Measurements from ENCODE around the gene UBC.
"Not testable (repeated sequence)": the region's sequence is repeated elsewhere in the genome, so short reads cannot be mapped to it uniquely, and the experiment has no call there.

Gene UBC

DNA sequence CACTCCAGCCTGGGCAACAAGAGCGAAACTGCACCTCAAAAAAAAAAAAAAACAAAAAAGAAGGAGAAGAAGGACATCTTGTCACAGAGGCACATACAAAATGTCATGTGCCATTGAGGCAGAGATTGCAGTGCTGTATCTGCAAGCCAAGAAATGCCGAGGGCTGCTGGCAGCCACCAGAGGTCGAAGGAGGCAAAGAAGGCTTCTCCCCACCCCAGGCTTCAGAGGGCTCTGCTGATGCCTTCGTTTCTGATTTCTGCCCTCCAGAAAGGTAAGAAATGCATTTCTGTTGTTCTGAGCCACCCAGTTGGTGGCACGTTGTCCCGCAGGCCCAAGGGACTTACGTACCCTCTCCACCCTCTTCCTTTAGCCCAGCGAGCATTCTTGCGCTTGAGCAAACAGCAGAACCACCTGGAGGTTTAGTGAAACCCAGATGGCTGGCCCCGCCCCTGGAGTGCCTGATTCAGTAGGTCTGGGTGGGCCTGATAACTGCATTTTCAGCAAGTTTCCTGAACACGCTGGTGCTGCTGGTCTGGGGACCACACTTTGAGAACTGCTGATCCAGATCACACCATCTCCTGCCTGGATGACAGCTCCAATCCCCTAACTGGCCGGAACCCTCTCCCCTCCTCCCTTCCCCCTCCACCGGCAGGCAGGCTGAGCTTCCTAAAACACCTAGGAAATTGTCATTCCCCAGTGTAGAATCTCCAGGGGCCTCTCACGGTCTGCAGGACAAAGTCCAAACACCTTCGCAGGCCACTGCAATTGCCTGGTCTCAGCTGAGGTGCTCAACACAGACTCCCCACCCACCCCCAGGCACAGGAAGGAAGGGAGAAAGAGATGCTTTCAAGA lies 29.6 kb downstream of the UBC start:
- no peak for FAIRE-seq
- DNase-seq (ENCODE audit: low spot score): no peak

DNA sequence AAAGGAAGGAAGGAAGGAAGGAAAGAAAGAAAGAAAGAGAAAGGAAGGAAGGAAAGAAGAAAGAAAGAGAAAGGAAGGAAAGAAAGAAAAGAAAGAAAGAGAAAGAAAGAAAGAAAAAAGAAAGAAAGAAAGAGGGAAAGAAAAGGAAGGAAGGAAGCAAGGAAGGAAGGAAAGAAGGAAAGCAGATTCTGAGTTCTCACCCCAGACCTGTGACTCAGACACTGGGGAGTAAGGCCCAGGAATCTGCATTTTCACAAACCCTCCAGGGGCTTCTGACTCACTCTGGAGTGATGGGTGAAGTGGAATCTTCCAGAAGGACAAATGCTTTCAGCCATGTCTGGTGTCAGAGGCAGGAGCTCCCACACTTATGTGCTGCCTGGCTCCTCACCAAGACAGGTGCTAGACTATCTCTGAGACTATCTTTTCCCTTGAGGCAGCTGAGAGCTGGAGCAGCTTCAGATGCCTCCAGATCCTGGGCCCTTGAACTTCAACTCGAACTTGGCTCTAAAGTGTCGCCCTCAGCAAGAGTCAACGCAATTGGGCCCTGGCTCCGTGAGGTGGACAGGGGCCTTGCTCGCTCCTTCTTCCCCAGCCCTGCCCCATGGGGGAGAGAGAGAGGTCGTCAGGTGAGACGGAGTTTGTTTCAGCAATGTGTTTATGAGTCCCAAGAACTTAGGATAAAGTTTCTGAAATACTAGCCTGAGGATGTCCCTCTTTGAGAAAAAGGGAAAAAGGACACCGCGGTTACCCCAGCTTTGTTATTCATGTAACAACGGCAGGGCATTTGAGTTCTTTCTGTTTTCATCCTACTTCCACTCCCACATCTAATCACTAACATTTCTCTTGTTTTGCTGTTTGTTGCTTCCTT lies 31.0 kb downstream of the UBC start:
- no peak for FAIRE-seq
- DNase-seq (ENCODE audit: low spot score): peak; percentile 5

DNA sequence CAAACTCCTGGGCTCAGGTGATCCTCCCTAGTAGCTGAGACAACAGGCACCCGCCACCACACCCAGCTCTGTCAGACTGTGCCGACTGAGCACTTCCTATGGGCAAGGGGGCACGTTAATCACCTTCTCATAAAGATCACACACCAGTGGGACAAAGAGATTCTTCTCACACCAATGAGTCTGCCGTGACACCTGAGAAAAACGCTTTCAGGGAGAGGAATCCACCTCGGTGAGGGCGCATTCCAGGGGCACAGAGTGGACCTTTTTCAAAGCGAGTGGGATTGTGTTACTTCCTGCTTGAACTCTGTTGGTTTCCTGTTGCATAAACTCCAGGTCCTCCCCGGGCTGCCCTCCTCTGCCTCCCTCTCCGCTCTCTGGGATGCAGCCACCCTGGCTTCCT lies 33.3 kb downstream of the UBC start:
- FAIRE-seq (no peak), DNase-seq (ENCODE audit: low spot score) (no peak)

DNA sequence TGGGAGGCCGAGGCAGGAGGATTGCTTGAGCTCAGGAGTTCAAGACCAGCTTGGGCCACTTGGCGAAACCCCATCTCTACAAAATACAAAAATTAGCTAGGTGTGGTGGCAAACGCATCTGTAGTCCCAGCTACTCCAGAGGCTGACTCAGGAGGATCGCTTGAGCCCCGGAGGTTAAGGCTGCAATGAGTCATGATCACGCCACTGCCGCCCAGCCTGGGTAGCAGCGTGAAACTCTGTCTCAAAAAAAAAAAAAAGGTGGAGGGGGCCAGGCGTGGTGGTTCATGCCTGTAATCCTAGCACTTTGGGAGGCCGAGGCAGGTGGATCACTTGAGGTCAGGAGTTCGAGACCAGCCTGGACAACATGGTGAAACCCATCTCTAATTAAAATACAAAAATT lies 34.1 kb downstream of the UBC start:
- not testable (repeated sequence) for DNase-seq (ENCODE audit: low spot score); FAIRE-seq

DNA sequence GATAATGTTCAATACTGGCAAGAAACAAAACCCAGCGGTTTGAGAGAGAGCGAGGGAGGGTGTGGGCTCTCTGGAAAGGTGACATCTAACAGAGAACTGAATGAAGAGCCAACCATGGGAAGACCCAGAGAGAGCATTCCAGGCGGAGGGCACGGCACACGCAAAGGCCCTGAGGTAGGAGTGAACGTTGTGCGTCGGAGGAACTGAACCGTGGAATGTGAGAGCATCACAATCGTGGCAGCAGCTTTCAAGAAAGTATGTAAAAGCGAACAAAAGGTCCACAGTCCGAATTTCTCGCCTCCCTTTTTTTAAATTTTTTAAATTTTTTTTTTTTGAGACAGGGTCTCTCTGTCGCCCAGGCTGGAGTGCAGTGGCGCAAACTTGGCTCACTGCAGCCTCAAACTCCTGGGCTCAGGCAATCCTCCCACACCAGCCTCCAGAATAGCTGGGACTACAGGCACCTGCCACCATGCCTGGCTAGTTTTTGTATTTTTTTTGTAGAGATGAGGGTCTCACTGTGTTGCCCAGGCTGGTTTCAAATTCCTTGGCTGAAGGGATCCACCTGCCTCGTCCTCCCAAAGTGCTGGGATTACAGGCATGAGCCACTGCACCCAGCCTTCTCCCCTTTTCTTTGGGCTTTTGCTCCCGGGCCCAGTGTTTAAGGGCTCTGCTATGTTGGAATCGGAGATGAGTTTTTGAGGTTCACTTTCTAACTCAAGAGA lies 35.5 kb downstream of the UBC start:
- FAIRE-seq: no peak
- DNase-seq (ENCODE audit: low spot score): no peak

DNA sequence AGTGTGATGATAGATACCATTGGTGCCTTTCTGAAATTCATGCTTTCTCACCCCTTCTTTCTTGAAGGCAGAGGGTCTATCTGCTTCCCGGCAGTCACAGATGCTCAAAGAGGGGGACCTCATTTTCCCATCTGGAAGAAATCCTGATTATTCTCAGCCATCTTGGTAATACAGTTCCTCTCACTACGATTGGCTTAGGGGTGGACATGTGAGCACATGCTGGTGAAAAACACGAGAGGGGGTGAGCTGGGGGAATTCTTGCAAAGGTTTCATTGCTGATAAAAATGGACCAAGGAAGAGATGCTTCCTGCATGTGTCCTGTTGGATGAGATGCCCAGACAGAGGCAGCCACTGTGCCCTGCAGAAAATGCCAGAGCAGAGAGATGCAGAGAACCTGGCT lies 37.0 kb downstream of the UBC start:
- DNase-seq (ENCODE audit: low spot score) (no peak), FAIRE-seq (no peak)

DNA sequence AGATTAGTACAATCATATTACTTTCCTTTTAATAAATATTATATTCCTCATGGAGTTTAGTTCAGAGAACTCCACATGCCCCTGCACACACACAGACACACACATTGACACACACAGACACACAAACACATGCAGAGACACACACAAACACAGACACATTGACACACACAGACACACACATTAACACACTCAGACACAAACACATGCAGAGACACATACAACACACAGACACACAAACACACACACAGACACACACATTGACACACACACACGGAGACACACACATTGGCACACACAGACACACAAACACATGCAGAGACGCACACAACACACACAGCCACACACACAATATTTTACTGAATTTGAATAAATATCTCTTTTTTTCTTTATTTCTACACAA lies 38.3 kb downstream of the UBC start:
- FAIRE-seq: no peak
- DNase-seq (ENCODE audit: low spot score): no peak

DNA sequence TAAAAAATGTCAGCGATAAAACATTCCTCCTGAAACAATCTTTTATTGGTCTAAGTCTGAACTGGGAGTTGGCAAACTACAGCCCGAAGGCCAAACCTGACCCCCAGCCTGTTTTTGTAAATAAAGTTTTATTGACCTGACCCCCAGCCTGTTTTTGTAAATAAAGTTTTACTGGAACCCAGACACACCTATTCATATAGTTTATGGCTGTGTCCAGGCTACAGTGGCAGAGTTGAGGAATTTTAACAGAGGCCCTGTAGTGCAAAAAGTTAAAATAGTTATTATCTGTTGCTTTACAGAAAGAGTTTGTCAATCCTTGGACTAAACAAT lies 38.7 kb downstream of the UBC start:
- DNase-seq (ENCODE audit: low spot score) (no peak), FAIRE-seq (no peak)

DNA sequence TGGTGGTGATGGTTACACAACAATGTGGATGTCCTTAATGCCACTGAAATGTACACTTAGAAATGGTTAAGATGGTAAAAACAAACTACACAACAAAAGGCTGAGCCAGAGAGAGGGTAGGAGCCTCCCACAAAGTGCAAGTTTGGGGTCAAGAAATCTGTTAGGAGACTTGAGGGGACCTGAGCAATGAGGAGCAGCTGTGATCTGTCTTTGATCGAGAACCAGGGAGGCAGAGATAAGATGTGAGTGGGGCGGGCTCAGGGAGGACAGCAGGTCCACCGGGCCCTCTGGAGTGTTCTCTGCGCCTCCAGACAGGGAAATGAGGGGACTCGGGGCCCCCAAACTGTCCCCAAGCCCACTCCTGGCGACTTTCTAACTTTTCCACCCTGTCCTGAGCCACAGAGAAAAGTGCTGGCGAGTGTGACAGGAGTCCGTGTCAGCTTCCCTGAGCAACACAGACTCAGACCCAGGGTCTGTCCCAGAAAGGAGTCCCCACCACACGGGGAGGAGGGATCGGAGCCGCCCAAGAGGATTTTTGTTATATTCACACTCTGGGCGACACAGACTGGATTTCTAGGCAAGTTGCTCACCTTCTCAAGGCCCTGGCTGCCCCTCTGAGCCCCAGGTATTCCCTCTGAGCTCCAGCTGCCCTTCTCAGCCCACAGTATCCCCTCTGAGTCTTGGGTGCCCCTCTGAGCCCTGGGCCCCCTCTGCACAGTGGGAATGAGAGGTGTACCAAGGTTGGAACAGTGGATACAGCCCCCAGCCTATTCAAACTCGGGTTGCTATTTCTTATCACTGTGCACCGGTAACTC lies 39.3 kb downstream of the UBC start:
- DNase-seq (ENCODE audit: low spot score) (no peak), FAIRE-seq (no peak)

DNA sequence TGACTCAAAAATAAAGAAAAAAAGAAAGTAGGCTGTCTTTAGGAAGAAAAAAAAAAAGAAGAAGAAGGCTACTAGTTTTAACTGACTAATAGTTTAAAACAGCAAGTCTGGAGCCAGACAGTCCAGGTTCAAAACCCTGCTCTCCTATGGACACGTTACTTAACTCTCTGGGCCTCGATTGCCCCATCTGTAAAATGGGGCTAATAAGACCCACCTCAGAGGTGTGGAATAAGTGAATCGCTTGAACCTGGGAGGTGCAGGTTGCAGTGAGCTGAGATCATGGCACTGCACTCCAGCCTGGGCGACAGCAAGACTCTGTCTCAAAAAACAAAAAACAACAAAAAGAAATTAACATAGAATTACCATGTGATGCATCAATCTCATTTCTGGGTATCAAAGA lies 40.3 kb downstream of the UBC start:
- FAIRE-seq (no peak), DNase-seq (ENCODE audit: low spot score) (no peak)

DNA sequence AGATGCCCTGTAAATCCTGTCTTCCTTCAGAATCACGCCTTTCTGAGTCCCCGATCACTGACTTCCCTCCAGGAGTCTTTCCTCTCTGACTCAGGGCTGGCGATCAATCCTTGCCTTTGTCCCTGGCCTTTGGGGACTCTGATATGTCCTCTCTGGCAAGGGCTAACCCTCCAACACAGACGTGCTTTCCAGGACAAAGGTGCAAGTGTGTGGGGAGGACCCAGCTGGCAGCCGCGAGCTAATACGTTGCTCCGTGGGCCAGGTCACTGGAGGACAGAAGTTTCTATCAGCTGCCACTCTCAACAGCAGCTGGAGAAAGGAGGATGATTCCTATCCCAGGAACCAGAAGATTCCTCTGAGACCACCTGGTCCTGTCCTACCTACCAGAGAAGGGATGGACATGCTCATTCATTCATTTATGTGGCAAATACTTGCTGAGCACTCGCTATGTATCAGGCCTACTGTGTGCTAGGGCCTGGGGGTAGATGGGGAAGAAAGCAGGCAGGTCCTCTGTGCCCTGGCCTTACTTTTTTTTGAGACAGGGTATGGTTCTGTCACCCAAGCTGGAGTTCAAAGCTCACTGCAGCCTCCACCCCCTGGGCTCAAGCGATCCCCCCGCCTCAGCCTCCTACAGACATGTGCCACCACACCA lies 42.3 kb downstream of the UBC start:
- FAIRE-seq (no peak), DNase-seq (ENCODE audit: low spot score) (no peak)

DNA sequence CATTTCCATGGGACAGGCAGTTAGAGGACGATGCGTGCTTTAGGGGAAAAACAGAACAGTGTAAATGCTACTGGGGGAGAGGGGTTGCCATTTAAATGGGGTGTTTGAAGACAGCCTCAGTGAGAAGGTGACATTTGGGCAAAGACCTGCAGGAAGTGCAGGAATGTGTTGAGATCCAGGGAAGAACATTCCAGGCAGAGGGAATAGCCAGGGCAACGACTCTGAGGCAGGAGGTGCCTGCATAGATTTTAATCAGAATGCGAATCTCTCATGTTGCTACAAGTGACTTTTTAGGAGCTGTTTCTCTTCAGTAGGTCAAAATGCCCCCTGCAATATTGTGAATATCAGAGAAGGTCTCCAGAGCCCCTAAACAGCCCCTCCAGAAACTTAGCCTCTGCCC lies 43.2 kb downstream of the UBC start:
- FAIRE-seq (no peak), DNase-seq (ENCODE audit: low spot score) (no peak)

DNA sequence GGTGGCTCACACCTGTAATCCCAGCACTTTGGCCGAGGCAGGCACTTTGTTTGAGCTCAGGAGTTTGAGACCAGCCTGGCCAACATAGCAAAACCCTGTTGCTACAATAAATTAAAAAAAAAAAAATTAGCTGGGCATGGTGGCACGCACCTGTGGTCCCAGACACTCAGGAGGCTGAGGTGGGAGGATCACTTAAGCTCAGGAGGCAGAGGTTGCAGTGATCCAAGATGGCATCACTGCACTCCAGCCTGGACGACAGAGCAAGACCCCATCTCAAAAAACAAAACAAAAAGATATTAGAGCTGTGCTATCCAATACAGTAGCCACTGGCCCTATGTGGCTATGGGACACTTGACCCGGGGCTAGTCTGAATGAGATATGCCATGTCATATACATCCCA lies 43.9 kb downstream of the UBC start:
- DNase-seq (ENCODE audit: low spot score): no peak
- no peak for FAIRE-seq

DNA sequence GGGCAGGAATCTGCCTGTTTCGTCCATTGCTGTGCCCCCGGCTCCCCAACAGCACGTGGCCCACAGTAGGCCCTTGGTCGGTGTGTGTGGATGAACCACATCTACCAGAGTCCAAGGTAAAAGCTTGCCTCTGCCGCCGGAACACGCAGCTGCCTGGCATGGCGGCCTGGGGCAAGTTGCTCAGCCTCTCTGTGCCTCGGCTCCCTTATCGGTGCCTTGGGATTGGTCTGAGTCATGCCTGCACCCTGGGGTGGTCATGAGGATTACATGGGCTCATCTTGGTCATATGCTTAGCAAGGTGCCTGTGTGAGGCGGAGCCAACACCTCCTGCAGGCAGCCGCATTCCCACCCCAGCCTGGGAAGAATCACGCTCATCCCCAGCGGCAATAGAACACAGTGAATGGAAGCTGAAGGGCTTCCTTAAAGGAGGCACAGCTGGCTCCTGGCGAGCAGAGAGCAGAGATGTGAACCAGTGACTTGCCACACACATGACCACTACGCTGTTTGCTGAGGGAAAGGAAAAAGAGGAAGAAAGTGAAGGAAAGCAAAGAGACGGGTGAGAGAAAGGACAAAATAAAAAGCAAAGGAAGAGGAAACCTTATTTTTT lies 45.3 kb downstream of the UBC start:
- FAIRE-seq: no peak

DNA sequence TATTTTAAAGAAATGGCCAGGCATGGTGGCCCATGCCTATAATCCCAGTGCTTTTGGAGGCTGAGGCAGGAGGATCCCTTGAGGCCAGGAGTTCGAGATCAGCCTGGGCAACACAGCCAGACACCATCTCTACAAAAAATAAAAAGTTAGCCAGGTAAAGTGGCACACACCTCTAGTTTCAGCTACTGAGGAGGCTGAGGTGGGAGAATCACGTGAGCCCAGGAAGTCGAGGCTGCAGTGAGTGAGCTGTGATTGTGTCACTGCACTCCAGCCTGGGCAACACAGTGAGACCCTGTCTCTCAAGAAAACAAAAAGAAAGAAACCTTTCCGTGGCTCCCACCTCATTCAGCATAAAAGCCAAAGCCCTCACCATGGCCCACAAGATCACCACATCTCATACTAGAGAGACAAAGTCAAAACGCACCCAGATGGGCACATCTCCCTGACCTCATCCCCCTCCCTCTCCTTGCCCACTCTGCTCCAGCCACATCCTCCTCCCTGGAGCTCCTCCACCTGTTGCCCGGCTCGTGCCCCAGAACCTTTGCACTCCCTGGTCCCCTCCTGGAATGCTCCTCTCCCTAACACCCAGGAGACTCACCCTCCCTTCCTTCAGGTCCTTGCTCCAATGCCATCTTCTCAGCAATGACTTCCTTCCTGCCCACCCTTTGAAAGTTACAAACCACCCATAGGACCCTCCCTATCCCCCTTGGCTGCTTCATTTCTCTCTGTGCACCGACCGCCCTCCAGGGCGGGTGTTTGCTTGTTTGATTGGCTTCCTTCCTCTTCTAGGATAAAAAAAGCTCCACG lies 46.0 kb downstream of the UBC start:
- no peak for DNase-seq (ENCODE audit: low spot score)
- FAIRE-seq: no peak

More for the DNA sequence above, 45.3 kb downstream of the UBC start:
- DNase-seq (ENCODE audit: low spot score): no peak

DNA sequence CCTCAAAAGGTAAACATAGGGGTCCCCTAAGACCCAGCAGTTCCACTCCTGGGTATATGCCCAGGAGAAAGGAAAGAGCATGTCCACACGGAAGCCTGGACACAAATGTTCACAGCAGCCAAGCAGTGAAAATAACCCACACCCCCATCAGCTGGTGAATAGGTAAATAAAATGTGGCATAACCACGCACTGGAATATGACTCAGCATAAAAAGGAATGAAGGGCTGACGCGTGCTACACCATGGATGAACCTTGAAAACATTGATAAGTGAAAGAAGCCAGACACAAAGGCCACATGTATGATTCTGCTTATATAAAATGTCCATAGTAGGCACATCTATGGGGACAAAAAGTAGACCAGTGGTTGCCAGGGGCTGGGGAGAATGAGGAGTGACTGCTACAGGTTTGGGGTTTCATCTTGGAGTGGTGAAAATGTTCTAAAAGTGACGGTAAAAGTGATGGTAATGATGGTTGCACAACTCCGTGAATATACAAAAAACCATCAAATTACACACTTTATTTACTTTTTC lies 47.0 kb downstream of the UBC start:
- FAIRE-seq (no peak), DNase-seq (ENCODE audit: low spot score) (peak; percentile 39)

DNA sequence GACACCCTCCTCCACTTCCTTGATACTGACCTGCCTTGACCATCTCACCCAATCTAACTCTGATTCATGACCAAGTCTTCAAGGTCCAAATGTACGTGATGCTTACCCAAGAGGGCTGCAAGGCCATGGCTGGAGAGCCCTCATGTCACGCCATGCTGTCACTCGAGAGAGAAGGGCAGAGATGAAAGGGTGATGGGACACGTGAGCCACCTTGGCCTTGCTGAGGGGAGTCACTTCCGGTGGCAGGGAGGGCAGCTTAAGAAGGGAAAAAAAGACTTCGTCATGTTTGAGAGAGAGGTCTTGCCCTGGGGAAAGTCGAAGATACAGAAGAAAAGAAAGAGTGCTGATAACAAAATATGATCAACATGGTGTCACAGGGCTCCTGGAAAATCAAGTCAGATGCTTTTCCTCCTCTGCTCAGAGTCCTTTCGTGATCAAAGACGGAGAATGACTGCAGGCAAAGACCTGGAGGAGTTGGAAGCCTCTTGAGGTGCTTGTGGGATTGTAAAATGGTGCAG lies 47.5 kb downstream of the UBC start:
- no peak for FAIRE-seq
- DNase-seq (ENCODE audit: low spot score): no peak

DNA sequence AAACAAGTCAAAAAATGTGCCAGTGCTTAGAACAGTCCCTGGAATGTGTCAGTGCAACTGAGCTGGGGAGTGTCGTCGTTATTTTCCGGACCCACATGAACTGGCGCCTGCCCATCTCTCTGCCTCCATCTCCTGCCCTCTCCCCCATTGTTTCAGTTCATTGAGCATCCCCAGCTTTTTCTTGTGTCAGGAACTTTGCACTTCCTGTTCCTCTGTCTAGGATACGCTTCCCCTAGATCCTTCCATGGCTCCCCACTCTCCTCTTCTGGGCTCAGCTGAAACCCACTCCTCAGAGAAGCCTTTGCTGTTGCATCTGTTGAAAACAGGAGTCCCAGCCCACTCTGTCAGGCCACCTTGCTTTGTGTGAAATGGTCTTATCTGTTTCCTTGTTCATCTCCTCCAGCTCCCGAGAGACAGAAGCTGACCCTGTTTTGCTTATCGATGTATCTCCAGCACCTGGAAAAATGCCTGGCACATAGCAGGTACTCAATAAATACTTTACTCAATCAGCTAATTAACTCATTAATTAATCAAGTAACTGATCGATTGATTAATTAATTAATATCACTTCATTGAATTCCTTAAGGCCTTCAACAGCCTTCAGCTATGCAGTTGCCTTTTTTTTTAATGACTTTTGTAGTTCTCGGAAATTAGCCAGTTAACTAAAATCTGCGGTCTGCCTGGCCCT lies 48.1 kb downstream of the UBC start:
- no peak for FAIRE-seq
- no peak for DNase-seq (ENCODE audit: low spot score)
